ENCODE measurements around the gene SPINT1.

SPINT1 gene

DNA sequence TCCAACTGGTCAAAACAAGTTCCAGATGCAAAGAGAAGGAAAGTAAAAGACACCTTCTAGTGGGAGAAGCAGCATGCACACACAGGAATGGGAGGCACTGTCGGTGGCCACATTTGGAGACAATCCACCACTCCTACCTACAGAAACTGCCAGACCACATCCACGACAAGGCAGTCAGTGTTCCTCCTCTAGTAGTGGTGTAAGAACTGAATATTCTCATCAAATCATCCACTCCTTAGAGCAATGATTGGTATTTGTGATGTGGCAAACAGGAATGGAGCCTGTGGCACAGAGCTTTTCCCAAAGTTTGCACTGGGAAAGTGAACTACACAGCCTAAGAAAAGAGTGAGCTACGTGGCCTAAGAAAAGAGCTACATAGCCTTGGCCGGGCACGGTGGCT, 5.1 kb upstream of the SPINT1 start:
- 0 out of 2 replicates have a peak overlapping the region, but pooled peaks have one; percentile 16 for H2AFZ ChIP-seq (ENCODE audit: low read depth, low read length)
- H3K4me2 ChIP-seq (ENCODE audit: insufficient read depth, low read length), result no peak overlapping the region
- no peak for DNase-seq

DNA sequence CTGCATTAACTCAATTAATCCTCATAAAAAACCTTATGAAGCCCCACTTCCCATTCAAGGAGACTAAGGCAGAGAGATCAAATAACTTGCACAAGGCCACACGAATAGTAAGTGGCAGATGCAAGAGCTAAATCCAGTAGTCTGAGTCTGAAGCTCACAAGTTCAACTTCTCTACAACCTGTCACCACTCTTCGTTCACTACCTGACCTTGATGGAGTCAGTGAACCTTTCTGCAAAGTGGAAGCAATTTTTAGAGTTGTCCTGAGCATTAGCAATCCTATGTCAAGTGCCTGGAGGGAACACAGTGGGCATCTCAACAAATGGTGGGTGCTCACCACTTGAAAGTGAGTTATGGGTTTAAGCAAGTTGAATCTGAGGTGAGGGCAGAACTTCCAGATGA, 2.1 kb upstream of the SPINT1 start:
- Histone ChIP-seq H3K79me2 (ENCODE audit: insufficient read depth, low read length) (no peaks in the 10 kb centered on the region), H3K36me3 (ENCODE audit: insufficient read depth, low read length) (no peaks in the 10 kb centered on the region), H3K27ac (ENCODE audit: low read length) (no peak overlapping the region), H2AFZ (ENCODE audit: low read depth, low read length) (no peak overlapping the region), H3K9me3 (ENCODE audit: insufficient read depth, low read length, severe bottlenecking) (no peaks in the 10 kb centered on the region), H3K4me2 (ENCODE audit: insufficient read depth, low read length) (no peak overlapping the region), H3K9ac (ENCODE audit: low read depth, low read length) (no peak overlapping the region), H3K27me3 (ENCODE audit: insufficient read depth, low read length, poor library complexity) (no peaks in the 10 kb centered on the region), H3K4me1 (ENCODE audit: insufficient read depth, low read length) (no peaks in the 10 kb centered on the region), H3K4me3 (ENCODE audit: low read depth in 1 of 2, low read length in 2 of 2) (no peak overlapping the region), H4K20me1 (ENCODE audit: insufficient read depth, low read length) (no peaks in the 10 kb centered on the region)
- TF ChIP-seq EZH2 (IDR thresholded peaks at IDR 0.05; ENCODE audit: borderline replicate concordance, low read depth, low read length, severe bottlenecking), result no peak
- TF ChIP-seq, protein P1, sequence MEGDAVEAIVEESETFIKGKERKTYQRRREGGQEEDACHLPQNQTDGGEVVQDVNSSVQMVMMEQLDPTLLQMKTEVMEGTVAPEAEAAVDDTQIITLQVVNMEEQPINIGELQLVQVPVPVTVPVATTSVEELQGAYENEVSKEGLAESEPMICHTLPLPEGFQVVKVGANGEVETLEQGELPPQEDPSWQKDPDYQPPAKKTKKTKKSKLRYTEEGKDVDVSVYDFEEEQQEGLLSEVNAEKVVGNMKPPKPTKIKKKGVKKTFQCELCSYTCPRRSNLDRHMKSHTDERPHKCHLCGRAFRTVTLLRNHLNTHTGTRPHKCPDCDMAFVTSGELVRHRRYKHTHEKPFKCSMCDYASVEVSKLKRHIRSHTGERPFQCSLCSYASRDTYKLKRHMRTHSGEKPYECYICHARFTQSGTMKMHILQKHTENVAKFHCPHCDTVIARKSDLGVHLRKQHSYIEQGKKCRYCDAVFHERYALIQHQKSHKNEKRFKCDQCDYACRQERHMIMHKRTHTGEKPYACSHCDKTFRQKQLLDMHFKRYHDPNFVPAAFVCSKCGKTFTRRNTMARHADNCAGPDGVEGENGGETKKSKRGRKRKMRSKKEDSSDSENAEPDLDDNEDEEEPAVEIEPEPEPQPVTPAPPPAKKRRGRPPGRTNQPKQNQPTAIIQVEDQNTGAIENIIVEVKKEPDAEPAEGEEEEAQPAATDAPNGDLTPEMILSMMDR (IDR thresholded peaks at IDR 0.05; ENCODE audit: borderline replicate concordance, extremely low read depth, low read length, poor library complexity, severe bottlenecking), result no peak
- ATAC-seq (ENCODE audit: insufficient read depth, low read depth) (no peak), DNase-seq (no peak)

More for the DNA sequence above, 5.1 kb upstream of the SPINT1 start:
- no peak overlapping the region for H3K4me3 ChIP-seq (ENCODE audit: low read depth in 1 of 2, low read length in 2 of 2)
- H3K79me2 ChIP-seq (ENCODE audit: insufficient read depth, low read length), result no peaks in the 10 kb centered on the region
- TF ChIP-seq EZH2 (IDR thresholded peaks at IDR 0.05; ENCODE audit: borderline replicate concordance, low read depth, low read length, severe bottlenecking), result no peak
- TF ChIP-seq, protein P1 (IDR thresholded peaks at IDR 0.05; ENCODE audit: borderline replicate concordance, extremely low read depth, low read length, poor library complexity, severe bottlenecking), result no peak
- H3K27me3 ChIP-seq (ENCODE audit: insufficient read depth, low read length, poor library complexity), result no peaks in the 10 kb centered on the region
- H3K36me3 ChIP-seq (ENCODE audit: insufficient read depth, low read length), result no peaks in the 10 kb centered on the region
- no peak overlapping the region for H3K9ac ChIP-seq (ENCODE audit: low read depth, low read length)
- no peaks in the 10 kb centered on the region for H3K9me3 ChIP-seq (ENCODE audit: insufficient read depth, low read length, severe bottlenecking)
- no peaks in the 10 kb centered on the region for H3K4me1 ChIP-seq (ENCODE audit: insufficient read depth, low read length)
- no peak overlapping the region for H3K27ac ChIP-seq (ENCODE audit: low read length)
- ATAC-seq (ENCODE audit: insufficient read depth, low read depth), result no peak
- no peaks in the 10 kb centered on the region for H4K20me1 ChIP-seq (ENCODE audit: insufficient read depth, low read length)

DNA sequence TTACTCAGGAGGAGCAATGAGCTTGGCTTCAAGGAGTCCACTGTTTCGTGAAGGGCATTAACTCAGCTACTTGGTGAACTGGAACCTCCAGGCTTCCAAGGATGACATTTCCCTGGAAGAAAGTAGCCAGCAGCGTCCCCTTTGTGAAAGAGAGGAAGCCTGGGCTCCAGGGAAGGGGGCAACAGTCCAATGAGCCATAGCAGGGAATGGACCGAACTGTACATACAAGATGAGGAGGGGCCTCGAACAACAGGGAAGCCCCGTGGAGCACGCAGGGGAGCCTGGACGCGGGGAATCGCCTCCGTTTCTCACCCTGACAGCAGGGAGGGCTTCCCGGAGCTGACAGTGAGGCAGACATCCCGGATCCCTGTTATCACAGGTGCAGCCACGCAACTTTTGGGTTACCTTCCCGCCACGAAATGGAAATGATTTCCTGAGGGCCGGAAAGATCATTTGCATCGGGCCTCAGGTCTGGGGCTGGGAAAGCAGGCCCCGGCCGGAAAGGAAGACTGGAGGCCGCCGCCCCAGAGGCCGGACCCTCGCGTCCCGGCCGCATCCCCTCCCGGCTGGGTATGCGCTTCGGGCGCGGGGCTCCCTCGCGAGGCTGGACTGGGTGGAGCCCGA, 475 bp upstream of the SPINT1 start:
- DNase-seq (no peak), ATAC-seq (ENCODE audit: insufficient read depth, low read depth) (no peak)
- H3K9me3 ChIP-seq (ENCODE audit: insufficient read depth, low read length, severe bottlenecking), result no peaks in the 10 kb centered on the region
- no peaks in the 10 kb centered on the region for H3K79me2 ChIP-seq (ENCODE audit: insufficient read depth, low read length)
- no peaks in the 10 kb centered on the region for H4K20me1 ChIP-seq (ENCODE audit: insufficient read depth, low read length)
- no peak overlapping the region for H3K4me2 ChIP-seq (ENCODE audit: insufficient read depth, low read length)
- H3K9ac ChIP-seq (ENCODE audit: low read depth, low read length), result no peak overlapping the region
- peaks cover 10% of the 10 kb centered on the region for H3K4me1 ChIP-seq (ENCODE audit: insufficient read depth, low read length)
- H2AFZ ChIP-seq (ENCODE audit: low read depth, low read length), result no peak overlapping the region
- H3K4me3 ChIP-seq (ENCODE audit: low read depth in 1 of 2, low read length in 2 of 2), result no peak overlapping the region
- no peak for TF ChIP-seq EZH2 (IDR thresholded peaks at IDR 0.05; ENCODE audit: borderline replicate concordance, low read depth, low read length, severe bottlenecking)
- TF ChIP-seq, protein P1 (IDR thresholded peaks at IDR 0.05; ENCODE audit: borderline replicate concordance, extremely low read depth, low read length, poor library complexity, severe bottlenecking), result no peak
- no peak overlapping the region for H3K27ac ChIP-seq (ENCODE audit: low read length)
- no peaks in the 10 kb centered on the region for H3K27me3 ChIP-seq (ENCODE audit: insufficient read depth, low read length, poor library complexity)
- H3K36me3 ChIP-seq (ENCODE audit: insufficient read depth, low read length), result no peaks in the 10 kb centered on the region

Data from DND-41 (cell line).